HK-2 (cell line): Measurements from ENCODE around the gene CAPN11.
"Not testable (repeated sequence)": the region's sequence is repeated elsewhere in the genome, so short reads cannot be mapped to it uniquely, and the experiment has no call there.

Experiments used
- DNase-seq: peaks from one replicate; pipeline ENCODE4 v3.0.0-alpha.2; 2018; ENCODE audit not compliant: unreplicated experiment

The CAPN11 gene

DNA sequence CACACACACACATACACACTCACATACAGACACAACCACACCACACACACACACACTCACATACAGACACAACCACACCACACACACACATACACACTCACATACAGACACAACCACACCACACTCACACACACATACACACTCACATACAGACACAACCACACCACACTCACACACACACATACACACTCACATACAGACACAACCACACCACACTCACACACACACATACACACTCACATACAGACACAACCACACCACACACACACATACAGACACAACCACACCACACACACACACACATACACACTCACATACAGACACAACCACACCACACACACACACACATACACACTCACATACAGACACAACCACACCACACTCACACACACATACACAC is 23.2 kb downstream of the CAPN11 start:
- DNase-seq: not testable (repeated sequence)

- DNase-seq: no peak
Observed at GRCh38 chr6:44182911-44183390, 24.3 kb downstream of the CAPN11 start.

DNA sequence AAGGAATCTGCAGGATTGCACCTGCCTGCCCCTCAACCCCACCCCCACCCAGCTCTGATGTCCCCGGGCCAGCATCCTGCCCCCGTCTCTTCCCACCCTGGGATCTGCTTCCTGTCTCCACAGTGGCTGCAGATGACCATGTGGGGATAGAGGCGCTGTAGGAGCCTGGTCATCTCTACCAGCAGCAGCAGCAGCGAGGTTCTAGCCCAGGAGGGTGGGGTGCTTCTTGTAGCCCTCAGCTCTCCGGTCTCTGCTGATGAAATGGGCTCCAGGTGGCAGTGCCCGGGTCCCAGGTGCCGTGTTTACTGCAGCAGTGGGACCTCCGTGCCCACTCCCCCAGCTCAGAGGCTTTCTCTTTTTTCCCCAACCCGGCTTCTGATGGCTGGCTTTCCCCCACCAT is 25.2 kb downstream of the CAPN11 start:
- no peak for DNase-seq

DNA sequence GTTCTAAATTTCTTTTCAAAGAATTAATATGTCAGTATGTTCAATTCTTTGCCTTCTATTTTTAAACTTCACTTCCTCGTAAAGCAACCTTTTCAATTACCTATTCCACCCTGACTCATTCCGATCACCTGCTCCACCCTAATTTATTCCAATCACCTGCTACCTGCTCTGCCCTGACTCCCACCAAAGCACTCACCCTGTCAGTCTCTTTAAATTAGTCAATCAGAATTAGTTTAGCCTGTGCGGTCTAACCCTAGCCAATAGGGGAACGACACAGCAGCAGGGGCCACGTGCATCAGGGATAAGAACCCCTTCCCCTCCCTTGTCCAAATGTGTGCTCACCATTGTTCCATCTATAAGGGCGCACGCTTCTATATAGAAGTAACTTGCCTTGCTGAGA is 26.7 kb downstream of the CAPN11 start:
- DNase-seq: not testable (repeated sequence)

- no peak for DNase-seq
Observed at GRCh38 chr6:44185953-44186634, 27.5 kb downstream of the CAPN11 start.

GRCh38 chr6:44186635-44187025 is 28.0 kb downstream of the CAPN11 start:
- DNase-seq: no peak

GRCh38 chr6:44188819-44189218 is 30.2 kb downstream of the CAPN11 start:
- DNase-seq: no peak

GRCh38 chr6:44189257-44189656 is 30.6 kb downstream of the CAPN11 start:
- no peak for DNase-seq

DNA sequence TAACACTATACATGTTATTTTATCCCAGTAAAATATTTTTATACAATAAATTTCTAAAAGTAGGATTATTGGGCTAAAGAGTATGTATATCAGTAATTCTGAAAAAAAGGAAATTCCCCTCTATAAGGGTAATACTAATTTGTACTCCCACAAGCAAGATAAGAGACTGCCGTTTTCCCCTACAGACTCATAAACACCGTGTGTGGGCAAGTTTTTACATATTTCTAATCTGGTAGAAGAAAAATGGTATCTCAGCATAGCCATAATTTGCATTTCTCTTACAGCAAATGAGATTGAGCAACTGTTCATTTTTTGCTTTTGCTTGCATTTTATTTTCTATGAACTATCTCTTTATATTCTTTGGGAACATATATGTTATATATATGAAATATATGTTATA is 32.1 kb downstream of the CAPN11 start:
- DNase-seq: no peak

DNA sequence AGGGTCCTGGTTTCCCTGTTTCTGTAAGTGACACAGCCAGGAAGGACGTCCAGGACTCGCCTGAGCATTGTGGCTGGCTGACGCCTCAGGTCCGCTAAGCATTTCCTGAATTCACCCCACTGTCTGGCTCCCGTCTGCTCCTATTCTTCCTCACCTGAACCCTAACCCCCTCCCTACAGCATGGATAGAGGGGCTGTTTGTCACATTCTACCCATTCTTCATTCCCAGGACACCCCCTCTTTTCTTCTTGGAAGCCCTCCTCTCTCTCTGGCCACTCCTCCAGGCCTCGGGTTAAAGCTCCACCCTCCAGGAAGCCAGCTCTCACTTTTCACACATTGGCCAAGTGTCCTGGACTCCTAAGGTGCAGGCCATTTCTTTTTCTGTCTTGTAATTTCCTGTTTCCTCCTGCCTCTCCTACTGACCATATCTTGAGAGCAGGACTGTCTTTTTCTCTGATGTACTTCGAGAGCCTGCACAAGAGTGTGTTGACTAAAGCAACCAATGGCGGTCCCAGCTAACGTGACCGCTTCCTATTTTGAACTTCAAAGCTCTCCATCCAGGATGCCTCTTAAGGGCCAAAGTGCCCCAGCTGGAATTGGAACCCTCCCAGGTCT is 33.9 kb downstream of the CAPN11 start:
- DNase-seq: no peak

DNA sequence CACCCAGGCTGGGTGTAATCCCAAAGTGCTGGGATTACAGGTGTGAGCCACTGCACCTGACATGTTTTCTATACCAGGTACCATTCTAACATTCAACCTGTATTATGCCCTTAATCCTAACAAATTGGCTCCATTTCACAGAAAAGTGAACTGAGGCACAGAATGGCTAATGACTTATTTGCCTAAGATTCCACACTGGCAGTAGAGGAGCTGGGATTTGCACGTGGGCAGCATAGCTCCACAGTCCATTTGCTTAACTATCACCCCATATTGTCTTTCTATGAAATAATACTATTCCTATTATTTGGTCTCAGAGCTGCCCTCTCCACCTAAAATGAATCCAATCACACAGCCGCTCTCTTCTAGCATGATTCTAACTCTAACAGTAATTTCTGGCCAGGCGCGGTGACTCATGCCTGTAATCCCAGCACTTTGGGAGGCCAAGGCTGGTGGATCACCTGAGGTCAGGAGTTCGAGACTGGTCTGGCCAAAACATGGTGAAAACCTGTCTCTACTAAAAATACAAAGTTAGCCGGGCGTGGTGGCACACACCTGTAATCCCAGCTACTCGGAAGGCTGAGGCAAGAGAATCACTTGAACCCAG is 34.8 kb downstream of the CAPN11 start:
- DNase-seq: no peak

DNA sequence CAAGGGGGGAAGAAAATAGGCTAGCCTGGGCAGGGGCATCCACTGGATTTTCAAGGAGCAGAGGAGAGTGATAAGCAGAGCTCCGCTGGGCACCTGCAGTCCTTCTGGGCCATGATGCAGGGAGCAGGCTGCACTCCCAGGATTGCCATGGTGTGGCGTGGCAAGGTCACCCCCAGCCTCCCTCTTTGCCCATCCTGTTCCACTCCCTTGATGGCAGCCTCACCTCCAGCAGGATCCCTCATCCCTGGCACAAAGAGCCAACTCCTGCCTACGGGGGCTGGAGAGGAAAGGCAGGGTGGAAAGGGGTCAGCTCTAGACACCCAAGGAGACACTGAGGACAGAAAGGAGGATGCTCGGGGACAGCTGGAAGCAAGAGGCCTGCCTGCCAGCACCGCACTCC is 35.7 kb downstream of the CAPN11 start:
- DNase-seq: no peak

DNA sequence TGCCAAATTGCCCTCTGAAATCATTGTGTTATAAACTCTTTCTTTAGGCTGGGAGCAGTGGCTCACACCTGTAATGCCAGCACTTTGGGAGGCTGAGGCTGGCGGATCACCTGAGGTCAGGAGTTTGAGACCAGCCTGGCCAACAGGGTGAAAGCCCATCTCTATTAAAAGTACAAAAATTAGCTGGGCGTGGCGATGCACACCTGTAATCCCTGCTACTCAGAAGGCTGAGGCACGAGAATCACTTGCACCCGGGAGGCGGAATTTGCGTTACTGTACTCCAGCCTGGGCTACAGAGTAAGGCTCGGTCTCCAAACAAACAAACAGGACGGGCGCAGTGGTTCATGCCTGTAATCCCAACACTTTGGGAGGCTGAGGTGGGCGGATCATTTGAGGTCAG is 37.7 kb downstream of the CAPN11 start:
- not testable (repeated sequence) for DNase-seq

GRCh38 chr6:44198684-44199083 is 40.1 kb downstream of the CAPN11 start:
- no peak for DNase-seq

- DNase-seq: no peak
Observed at GRCh38 chr6:44199883-44200282, 41.3 kb downstream of the CAPN11 start.

DNA sequence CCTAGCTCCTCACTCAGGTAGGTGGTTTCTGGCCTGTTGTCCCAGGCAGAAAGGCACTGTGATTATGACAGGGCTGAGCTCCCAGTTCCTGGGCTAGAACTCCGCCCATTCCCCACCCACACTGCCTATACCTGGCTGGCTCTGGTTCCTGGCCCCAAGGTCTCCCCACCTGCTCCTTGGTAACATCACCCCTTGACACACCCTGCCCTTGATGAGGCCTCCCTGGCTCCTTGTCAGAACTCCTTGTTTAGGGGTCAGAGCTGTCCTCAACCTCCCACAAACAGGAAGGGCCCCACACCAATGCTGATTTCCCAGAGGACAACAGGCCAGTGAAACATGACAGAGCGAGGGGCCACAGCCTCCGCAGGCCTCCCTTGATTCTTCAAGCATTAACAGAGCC is 42.6 kb downstream of the CAPN11 start:
- DNase-seq: no peak

GRCh38 chr6:44201638-44202303 is 43.2 kb downstream of the CAPN11 start:
- DNase-seq: no peak

DNA sequence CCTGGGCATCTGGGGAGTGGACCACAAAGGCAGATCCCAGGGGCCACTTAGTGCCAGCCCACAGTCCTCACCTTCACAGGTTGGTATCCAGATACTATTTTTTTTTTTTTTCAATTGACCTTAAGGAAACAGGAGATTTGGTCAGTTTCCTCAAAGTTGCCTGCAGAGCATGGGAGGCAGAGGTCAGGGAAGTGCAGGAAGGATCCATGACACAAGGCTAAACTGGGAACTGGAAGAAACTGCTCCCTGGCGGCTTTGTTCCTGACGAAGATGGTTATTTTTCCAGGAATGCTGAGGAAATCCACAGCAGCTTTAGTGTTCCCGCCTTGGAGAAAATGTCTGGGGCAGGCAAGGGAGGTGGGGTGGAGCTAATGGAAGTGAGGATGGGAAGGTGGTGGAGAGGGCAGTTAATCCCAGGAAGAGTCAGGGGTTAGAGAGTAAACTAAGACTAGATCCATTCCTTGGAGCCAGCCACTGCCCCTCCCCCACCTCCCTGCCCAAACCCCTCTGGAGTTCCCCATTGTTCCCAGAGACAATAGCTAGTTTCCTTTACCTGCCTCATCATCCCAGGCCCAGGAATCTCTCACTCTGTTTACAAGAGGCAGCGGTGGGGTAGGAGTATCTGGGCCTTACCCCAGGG is 43.8 kb downstream of the CAPN11 start:
- DNase-seq: no peak

DNA sequence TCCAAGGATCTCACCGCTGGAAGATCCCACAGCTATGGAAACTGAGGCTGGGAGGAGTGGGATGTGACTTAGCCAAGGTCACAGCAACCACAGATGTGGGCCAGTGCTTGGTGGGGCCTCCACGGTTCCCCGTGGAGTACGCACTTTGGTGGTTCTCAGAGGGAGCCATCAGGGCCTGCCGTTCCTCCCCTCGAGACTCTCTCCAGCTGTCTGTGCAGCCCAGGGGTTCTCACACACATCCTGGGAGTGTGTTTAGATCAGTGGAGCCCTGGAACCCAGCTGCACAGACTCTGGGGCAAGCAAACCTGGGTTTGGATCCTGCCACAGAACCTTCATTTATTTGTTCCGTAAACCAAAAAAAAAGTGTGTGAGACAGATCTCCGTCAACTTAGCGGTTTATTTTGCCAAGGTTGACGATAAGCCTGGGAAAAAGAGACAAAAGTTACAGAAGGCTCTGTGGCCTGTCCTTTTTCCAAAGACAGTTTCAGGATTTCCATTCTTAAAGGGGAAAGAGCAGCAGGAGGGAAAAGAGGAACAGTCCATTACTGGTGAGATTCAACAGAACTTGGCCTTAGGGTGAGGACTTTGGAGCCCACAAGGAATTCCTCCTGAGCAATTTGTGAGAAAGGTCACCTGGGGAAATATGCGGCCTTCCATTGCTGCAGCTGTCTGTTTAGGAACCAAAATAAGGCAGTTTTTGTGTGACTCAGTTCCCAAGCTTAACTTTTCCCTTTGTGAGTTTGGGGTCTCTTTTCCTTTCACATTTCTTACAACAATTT is 44.5 kb downstream of the CAPN11 start:
- DNase-seq: no peak

DNA sequence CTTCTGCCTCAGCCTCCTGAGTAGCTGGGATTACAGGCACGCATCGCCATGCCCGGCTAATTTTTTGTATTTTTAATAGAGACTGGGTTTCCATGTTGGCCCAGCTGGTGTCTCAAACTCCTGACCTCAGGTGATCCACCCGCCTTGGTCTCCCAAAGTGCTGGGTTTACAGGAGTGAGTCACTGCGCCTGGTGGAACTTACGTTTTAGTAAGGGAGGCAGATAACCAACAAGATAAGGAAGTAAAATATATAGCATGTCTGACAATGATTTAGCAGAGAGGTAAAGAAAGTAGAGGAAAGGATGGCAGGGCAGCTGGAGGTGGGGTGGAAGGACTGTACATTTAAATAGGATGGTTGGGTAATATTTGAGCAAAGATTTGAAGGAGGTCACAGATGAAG is 45.3 kb downstream of the CAPN11 start:
- DNase-seq: no peak

DNA sequence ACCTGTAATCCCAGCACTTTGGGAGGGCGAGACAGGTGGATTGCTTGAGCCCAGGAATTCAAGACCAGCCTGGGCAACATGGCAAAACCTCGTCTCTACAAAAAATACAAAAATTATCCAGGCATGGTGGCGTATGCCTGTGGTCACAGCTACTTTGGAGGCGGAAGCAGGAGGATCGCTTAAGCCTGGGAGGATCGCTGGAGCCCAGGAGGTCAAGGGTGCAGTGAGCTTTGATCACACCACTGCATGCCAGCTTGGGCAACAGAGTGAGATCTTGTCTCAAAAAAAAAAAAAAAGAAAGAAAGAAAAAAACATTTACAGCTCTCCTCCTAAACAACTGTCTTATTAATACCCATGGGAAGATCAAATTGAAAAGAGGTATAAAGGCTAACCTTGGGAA is 49.3 kb downstream of the CAPN11 start:
- DNase-seq: no peak
